Measurements from ENCODE around the gene ZNF735. TPM values are rescaled to one million over a fixed set of nuclear protein-coding genes. Genes with fewer than 3 reads are reported as not detected.
"Not testable (repeated sequence)": the region's sequence is repeated elsewhere in the genome, so short reads cannot be mapped to it uniquely, and the experiment has no call there.

The ZNF735 gene
- total RNA-seq, 2 experiments from 2014 or later, result not detected

DNA sequence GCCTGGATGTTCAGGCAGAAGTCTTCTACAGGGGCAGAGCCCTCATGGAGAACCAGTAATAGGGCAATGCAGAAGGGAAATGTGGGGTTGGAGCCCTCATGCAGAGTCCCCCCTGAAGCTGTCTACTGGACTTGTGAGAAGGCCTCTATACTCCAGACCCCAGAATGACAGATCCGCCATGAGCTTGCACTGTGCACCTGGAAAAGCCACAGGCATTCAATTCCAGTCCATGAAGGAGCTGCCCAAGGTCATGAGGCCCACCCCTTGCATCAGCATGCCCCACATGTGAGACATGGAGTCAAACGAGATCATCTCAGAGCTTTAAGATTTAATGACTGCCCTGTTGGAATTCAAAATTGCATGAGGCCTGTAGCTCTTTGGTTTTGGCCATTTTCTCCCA, 16.4 kb downstream of the ZNF735 start:
- Mint-ChIP-seq H3K9me3 (peaks cover 18% of the 10 kb centered on the region), H3K36me3 (ENCODE audit: low read depth) (peaks cover 13% of the 10 kb centered on the region), H3K4me1 (ENCODE audit: low read depth) (no peaks in the 10 kb centered on the region), H3K4me3 (no peak overlapping the region), H3K27ac (no peak overlapping the region), H3K27me3 (no peaks in the 10 kb centered on the region)
- intact Hi-C loops (cut with DNase I, micrococcal nuclease), result no loop called here
- Histone ChIP-seq H3K4me3 (ENCODE audit: low read length) (no peak overlapping the region), H3K9me3 (ENCODE audit: control insufficient read depth in 1 of 2, insufficient read depth in 1 of 2, low read length in 2 of 2) (peaks cover 20 to 54% of the 10 kb centered on the region in 2 experiments), H3K4me1 (ENCODE audit: insufficient read depth, low read length) (no peaks in the 10 kb centered on the region), H3K27ac (ENCODE audit: low read depth in 1 of 2, low read length in 2 of 2) (no peak overlapping the region), H3K27me3 (ENCODE audit: control insufficient read depth in 1 of 2, insufficient read depth in 2 of 2, low read length in 2 of 2) (no peaks in the 10 kb centered on the region), H3K36me3 (ENCODE audit: insufficient read depth, low read length) (no peaks in the 10 kb centered on the region)
- DNase-seq (no peak), ATAC-seq (ENCODE audit: poor library complexity) (no peak)
- CTCF ChIA-PET, result no interaction called here
- TF ChIP-seq, protein P1, sequence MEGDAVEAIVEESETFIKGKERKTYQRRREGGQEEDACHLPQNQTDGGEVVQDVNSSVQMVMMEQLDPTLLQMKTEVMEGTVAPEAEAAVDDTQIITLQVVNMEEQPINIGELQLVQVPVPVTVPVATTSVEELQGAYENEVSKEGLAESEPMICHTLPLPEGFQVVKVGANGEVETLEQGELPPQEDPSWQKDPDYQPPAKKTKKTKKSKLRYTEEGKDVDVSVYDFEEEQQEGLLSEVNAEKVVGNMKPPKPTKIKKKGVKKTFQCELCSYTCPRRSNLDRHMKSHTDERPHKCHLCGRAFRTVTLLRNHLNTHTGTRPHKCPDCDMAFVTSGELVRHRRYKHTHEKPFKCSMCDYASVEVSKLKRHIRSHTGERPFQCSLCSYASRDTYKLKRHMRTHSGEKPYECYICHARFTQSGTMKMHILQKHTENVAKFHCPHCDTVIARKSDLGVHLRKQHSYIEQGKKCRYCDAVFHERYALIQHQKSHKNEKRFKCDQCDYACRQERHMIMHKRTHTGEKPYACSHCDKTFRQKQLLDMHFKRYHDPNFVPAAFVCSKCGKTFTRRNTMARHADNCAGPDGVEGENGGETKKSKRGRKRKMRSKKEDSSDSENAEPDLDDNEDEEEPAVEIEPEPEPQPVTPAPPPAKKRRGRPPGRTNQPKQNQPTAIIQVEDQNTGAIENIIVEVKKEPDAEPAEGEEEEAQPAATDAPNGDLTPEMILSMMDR (IDR thresholded peaks at IDR 0.05), result no peak
- POLR2A ChIA-PET, result interaction anchor here (0.6 kb wide), 1 partner anchor 602 kb away, joined by 3 read pairs; no protein-coding TSS in a partner anchor

DNA sequence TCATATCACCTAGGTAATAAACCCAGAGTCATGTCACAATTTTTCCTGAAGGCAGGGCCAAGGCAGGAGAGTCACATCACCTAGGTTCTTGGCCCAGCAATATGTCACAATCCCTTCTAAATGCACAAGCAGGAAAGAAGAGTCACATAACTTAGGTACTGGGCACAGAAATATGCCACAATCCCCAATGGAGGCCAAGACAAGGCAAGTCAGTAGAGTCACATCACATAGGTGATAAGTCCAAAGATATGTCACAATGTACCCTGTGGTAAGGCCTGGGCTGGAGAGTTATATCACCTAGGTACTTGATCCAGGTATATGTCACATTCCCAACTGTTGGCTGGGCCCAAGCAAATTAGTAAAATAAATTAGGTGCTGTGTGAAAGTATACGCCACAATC, 21.2 kb downstream of the ZNF735 start, which contains the start of gene ZNF679:
ZNF679 (plus strand) TSS at position 301 of the 400 bp plus-strand sequence. CDS start 20,644 bp downstream, outside the sequence.
- H3K27ac ChIP-seq (ENCODE audit: low read depth in 1 of 2, low read length in 2 of 2); intact Hi-C loops (cut with DNase I, micrococcal nuclease); H3K36me3 Mint-ChIP-seq (ENCODE audit: low read depth); H3K4me3 ChIP-seq (ENCODE audit: low read length); H3K4me1 ChIP-seq (ENCODE audit: insufficient read depth, low read length); ATAC-seq (ENCODE audit: poor library complexity); H3K36me3 ChIP-seq (ENCODE audit: insufficient read depth, low read length); H3K27me3 ChIP-seq (ENCODE audit: control insufficient read depth in 1 of 2, insufficient read depth in 2 of 2, low read length in 2 of 2); DNase-seq; H3K27me3 Mint-ChIP-seq; CTCF ChIA-PET; H3K4me1 Mint-ChIP-seq (ENCODE audit: low read depth); POLR2A ChIA-PET; H3K4me3 Mint-ChIP-seq; H3K27ac Mint-ChIP-seq: not testable (repeated sequence)
- H3K9me3 ChIP-seq (ENCODE audit: control insufficient read depth in 1 of 2, insufficient read depth in 1 of 2, low read length in 2 of 2), result peaks cover 15 to 23% of the 10 kb centered on the region in 2 experiments
- H3K9me3 Mint-ChIP-seq, result peaks cover 19% of the 10 kb centered on the region

DNA sequence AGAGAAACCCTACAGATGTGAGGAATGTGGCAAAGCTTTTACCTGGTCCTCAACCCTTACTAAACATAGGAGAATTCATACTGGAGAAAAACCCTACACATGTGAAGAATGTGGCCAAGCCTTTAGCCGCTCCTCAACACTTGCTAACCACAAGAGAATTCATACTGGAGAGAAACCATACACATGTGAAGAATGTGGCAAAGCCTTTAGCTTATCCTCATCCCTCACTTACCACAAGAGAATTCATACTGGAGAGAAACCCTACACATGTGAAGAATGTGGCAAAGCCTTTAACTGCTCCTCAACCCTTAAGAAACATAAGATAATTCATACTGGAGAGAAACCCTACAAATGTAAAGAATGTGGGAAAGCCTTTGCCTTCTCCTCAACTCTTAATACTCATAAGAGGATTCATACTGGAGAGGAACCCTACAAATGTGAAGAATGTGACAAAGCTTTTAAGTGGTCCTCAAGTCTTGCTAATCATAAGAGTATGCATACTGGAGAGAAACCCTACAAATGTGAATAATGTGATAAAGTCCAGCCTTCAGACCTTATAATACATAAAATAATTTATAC, 59.4 kb downstream of the ZNF735 start:
- TF ChIP-seq, protein P1 (IDR thresholded peaks at IDR 0.05), result no peak
- CTCF ChIA-PET, result no interaction called here
- H3K9me3 Mint-ChIP-seq, result peaks cover 24% of the 10 kb centered on the region
- Histone ChIP-seq H3K27ac (ENCODE audit: low read depth in 1 of 2, low read length in 2 of 2) (no peak overlapping the region), H3K36me3 (ENCODE audit: insufficient read depth, low read length) (no peaks in the 10 kb centered on the region), H3K9me3 (ENCODE audit: control insufficient read depth in 1 of 2, insufficient read depth in 1 of 2, low read length in 2 of 2) (peaks cover 11 to 49% of the 10 kb centered on the region in 2 experiments), H3K4me3 (ENCODE audit: low read length) (no peak overlapping the region), H3K27me3 (ENCODE audit: control insufficient read depth in 1 of 2, insufficient read depth in 2 of 2, low read length in 2 of 2) (no peaks in the 10 kb centered on the region), H3K4me1 (ENCODE audit: insufficient read depth, low read length) (no peaks in the 10 kb centered on the region)
- DNase-seq, result no peak
- H3K27me3 Mint-ChIP-seq, result no peaks in the 10 kb centered on the region
- no peak overlapping the region for H3K4me3 Mint-ChIP-seq
- POLR2A ChIA-PET, result no interaction called here
- H3K27ac Mint-ChIP-seq, result no peak overlapping the region
- ATAC-seq (ENCODE audit: poor library complexity), result no peak
- no peaks in the 10 kb centered on the region for H3K4me1 Mint-ChIP-seq (ENCODE audit: low read depth)
- intact Hi-C loops (cut with DNase I, micrococcal nuclease), result no loop called here
- H3K36me3 Mint-ChIP-seq (ENCODE audit: low read depth), result peaks cover 18% of the 10 kb centered on the region

Other genes with a start within 250 kb of the ZNF735 start
- gene ZNF722, start 208.4 kb upstream of the ZNF735 start, total RNA-seq, result not detected
- gene ZNF727, start 161.8 kb upstream of the ZNF735 start, total RNA-seq, result under 1 TPM; 0.58 to 0.89 TPM
- not detected for gene ZNF679, start 21.3 kb downstream of the ZNF735 start, total RNA-seq
- gene ZNF736, start 106.8 kb downstream of the ZNF735 start, total RNA-seq, result 10 to 100 TPM; 29.9 to 30.8 TPM